GM12872 (cell line): ENCODE results near the gene RILPL1.

Experiments
- TF ChIP-seq, protein P1 (sequence below): IDR thresholded peaks from 3 replicates; pipeline ENCODE4 v1.5.1; 2011; ENCODE audit warnings: low read depth, mild to moderate bottlenecking, low read length, moderate library complexity; ENCODE audit not compliant: insufficient read depth

The RILPL1 gene

DNA sequence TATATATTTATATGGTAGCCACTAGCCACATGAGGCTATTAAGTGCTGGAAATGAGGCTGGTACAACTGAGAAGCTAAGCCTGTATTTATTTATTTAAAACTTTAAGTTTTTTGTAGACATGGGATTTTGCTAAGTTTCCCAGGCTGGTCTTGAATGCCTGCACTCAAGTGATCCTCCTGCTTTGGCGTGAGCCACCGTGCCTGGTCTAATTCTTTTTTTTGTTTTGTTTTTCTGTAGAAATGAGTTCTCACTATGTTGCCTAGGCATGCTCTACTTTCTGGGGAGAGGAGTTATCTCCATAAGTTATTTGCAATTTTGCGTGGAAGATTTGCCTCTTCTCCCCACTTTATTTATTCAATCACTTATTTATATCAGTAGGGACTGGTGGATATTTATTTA lies 80.4 kb downstream of the RILPL1 start:
- TF ChIP-seq, protein P1, sequence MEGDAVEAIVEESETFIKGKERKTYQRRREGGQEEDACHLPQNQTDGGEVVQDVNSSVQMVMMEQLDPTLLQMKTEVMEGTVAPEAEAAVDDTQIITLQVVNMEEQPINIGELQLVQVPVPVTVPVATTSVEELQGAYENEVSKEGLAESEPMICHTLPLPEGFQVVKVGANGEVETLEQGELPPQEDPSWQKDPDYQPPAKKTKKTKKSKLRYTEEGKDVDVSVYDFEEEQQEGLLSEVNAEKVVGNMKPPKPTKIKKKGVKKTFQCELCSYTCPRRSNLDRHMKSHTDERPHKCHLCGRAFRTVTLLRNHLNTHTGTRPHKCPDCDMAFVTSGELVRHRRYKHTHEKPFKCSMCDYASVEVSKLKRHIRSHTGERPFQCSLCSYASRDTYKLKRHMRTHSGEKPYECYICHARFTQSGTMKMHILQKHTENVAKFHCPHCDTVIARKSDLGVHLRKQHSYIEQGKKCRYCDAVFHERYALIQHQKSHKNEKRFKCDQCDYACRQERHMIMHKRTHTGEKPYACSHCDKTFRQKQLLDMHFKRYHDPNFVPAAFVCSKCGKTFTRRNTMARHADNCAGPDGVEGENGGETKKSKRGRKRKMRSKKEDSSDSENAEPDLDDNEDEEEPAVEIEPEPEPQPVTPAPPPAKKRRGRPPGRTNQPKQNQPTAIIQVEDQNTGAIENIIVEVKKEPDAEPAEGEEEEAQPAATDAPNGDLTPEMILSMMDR: no peak

DNA sequence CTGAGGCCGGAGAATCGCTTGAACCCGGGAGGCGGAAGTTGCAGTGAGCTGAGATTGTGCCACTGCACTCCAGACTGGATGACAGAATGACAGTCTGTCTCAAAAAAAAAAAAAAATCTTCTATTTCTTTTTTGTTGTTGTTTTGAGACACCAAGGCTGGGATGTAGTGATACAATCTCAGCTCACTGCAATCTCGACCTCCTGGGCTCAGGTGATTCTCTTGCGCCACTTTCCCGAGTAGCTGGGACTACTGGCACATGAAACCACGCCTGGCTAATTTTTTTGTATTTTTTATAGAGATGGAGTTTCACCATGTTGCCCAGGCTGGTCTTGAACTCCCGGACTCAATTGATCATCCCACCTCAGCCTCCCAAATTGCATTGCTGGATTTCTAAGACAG lies 82.9 kb downstream of the RILPL1 start:
- TF ChIP-seq, protein P1: no peak

- TF ChIP-seq, protein P1: no peak
These were observed 83.7 kb downstream of the RILPL1 start for GRCh38 chr12:123449856-123450255.

- TF ChIP-seq, protein P1: no peak
These were observed 84.2 kb downstream of the RILPL1 start for GRCh38 chr12:123449249-123449733.

DNA sequence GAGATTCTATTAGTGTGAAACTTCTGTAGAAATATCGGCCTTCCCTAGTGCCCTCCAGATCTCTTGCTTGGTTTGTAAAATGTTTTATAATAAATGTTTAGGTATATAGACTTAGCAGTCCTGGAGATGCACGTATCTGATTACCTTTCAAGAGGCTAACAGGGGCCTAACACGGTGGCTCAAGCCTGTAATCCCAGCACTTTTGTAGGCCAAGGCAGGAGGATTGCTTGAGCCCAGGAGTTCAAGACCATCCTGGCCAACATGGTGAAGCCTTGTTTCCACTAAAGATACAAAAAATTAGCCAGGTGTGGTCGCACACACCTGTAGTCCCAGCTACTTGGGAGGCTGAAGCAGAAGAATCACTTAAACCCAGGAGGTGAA lies 87.2 kb downstream of the RILPL1 start:
- TF ChIP-seq, protein P1: no peak

- TF ChIP-seq, protein P1: no peak
These were observed 87.9 kb downstream of the RILPL1 start for GRCh38 chr12:123445388-123446332.

DNA sequence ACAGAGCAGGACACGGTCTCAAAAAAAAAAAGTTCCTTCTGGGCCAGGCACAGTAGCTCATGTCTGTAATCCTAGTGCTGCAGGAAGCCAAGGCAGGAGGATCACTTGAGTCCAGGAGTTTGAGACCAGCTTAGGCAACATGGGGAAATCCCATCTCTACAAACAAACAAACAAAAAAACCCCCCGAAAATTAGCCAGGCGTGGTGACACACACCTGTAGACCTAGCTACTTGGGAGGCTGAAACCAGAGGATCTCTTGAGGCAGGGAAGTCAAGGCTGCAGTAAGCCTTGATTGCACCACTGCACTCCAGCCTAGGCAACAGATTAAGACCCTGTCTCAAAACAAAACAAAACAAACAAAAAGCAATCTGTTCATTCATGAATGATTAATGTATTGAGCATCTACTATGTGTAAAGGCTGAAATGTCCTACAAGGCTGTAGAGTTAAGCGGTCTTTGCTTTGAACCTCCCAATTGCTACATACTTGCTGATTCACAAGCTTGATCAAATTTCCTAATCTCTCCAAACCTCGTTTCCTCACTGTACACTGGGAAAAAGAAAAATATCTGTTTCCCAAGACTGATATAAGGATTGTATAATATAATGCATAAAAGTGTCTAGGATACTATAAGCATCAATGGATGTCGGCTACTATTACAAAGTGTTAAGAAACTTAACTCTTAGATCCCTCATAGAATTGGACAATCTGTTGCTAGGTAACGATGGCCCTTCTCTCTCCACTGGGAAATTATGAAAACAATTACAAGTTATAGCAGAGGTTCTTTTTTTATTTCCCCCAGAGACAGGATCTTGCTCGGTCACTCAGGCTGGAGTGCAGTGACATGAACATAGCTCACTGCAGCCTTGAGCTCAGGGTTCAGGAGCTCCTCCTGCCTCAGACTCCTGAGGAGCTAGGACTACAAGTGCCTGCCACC lies 89.2 kb downstream of the RILPL1 start:
- TF ChIP-seq, protein P1: no peak
